Pancreas (tissue), 10 donors: Measurements from ENCODE around the gene MNT. TPM values are rescaled to one million over a fixed set of nuclear protein-coding genes. Genes with fewer than 3 reads are reported as not detected.
A peak's percentile ranks its signal among the peaks of the same experiment; 100 is the strongest.

ENCODE experiments used
- ATAC-seq, 4 donors: fragments of 200-7000 bp; cut with Tn5 transposase; one replicate each; pipeline versions ENCODE4 v1.8.0 to v1.9.1; 2020; ENCODE audit warnings: mild to moderate bottlenecking in 4 of 4, moderate library complexity in 4 of 4
- DNase-seq, 6 donors: peaks; one replicate each; pipeline ENCODE4 v3.0.0-alpha.2; 2020
- FAIRE-seq: peaks from 2 replicates; lab custom pipeline; 2012; peaks lifted over from hg19 to GRCh38; lab: Jason Lieb, UNC
- H3K27ac ChIP-seq, 4 donors: fragments of 200-600 bp; sonication (generic); 1 replicate in 3 of 4; 2 replicates in 1 of 4; pipeline versions ENCODE4 v1.5.0 to v1.8.0; 2020
- H3K27me3 ChIP-seq, 4 donors: fragments of 200-600 bp; one replicate each; pipeline ENCODE4 v1.8.0; 2021
- H3K36me3 ChIP-seq, 3 donors: fragments of 200-600 bp; sonication (generic) in 1 of 3; one replicate each; pipeline versions ENCODE4 v1.5.0 to v1.8.0; 2020 to 2021
- H3K4me1 ChIP-seq, 3 donors: fragments of 200-600 bp; one replicate each; pipeline ENCODE4 v1.8.0; 2021
- H3K4me3 ChIP-seq, 4 donors: fragments of 200-600 bp; sonication (generic) in 2 of 4; one replicate each; pipeline versions ENCODE4 v1.5.0 to v1.8.0; 2020 to 2021
- H3K9me3 ChIP-seq, 4 donors: fragments of 200-600 bp; one replicate each; pipeline ENCODE4 v1.8.0; 2021
- CTCF ChIP-seq, 4 donors: fragments of 200-600 bp; sonication (generic) in 3 of 4; IDR thresholded peaks; one replicate each; pipeline versions ENCODE4 v1.5.0 to v1.8.0; 2021; ENCODE audit warnings: antibody characterized with exemption in 4 of 4
- WGBS, 2 donors: extraction: QIAGEN DNeasy Blood & Tissue Kit; methylation state at CpG; one replicate each; pipeline ENCODE4 v1.1.7; 2013; 5-methylcytosine and 5-hydroxymethylcytosine counted together
- intact Hi-C, 3 donors: fragments of 100-400 bp; cut with DNase I; formaldehyde crosslinking; loops; one replicate each; pipeline versions ENCODE4 v1.11.1 to v1.14.2; 2022
- polyA plus RNA-seq, 2 donors: library from polyadenylated mRNA; stranded (reverse); fragments of 200-250 nt; gene quantifications; one replicate each; pipeline ENCODE4 v1.2.3, GENCODE V29; 2013
- total RNA-seq, 6 donors: library from RNA; stranded (reverse); fragmentation: NEBNext Ultra II Directional in 4 of 6; extraction: Animal tissue kit (Norgen Biotek cat#: 25700) in 4 of 6; gene quantifications; one replicate each; pipeline versions ENCODE4 v1.2.1 to v1.2.4, GENCODE V29; 2021 to 2023
- donor health status: healthy with polysubstance abuse.
- donor health status: DM: no; HTN: no; CAD: no; lungs with moderate emphysema.
- donor health status: DM: no; HTN: no; CAD: no.
- donor health status: control.
- donor health status: control.
- donor health status: Bipolar disorder and iron deficiency.
- donor health status: DM: yes; HTN: yes; CAD: no.
- donor health status: DM: no; HTN: no; CAD: no.
- donor health status: DM: no; HTN: no; CAD: no.
- donor health status: DM: yes; HTN: yes; CAD: no.

The MNT gene
- total and polyA plus RNA-seq, 8 donors: 8.7 to 15.8 (median 10.3) TPM

GRCh38 chr17:2406271-2406902 is 5.5 kb upstream of the MNT start:
- 74 to 76% methylated on average over 8 of the region's 8 CpGs for WGBS, 2 donors
- FAIRE-seq (no peak), ATAC-seq (no peak), DNase-seq (peak in 3 of 6 donors; percentile 17 to 54 (median 25))
- Histone ChIP-seq H3K4me3 (no peak overlapping the region), H3K36me3 (no peaks in the 10 kb centered on the region), H3K27ac (peak overlapping the region; percentile 10 to 82 (median 54)), H3K9me3 (no peaks in the 10 kb centered on the region), H3K27me3 (no peaks in the 10 kb centered on the region), H3K4me1 (peaks cover 5 to 44% (median 21%) of the 10 kb centered on the region in 3 donors)
- TF ChIP-seq CTCF (IDR thresholded peaks at IDR 0.05): no peak
- intact Hi-C loops: no loop called here

GRCh38 chr17:2405247-2405926 is 4.5 kb upstream of the MNT start:
- 50 to 58% methylated on average over 14 of the region's 14 CpGs for WGBS, 2 donors

GRCh38 chr17:2403044-2403443 is 2.2 kb upstream of the MNT start:
- Histone ChIP-seq H3K9me3 (no peaks in the 10 kb centered on the region), H3K4me1 (peaks cover 10 to 51% (median 29%) of the 10 kb centered on the region in 3 donors), H3K27me3 (no peaks in the 10 kb centered on the region), H3K27ac (no peak overlapping the region), H3K4me3 (no peak overlapping the region), H3K36me3 (no peaks in the 10 kb centered on the region)
- intact Hi-C loops: no loop called here
- DNase-seq (peak in 4 of 6 donors; percentile 14 to 35 (median 18)), FAIRE-seq (no peak), ATAC-seq (no peak)
- TF ChIP-seq CTCF (IDR thresholded peaks at IDR 0.05): no peak
- WGBS, 2 donors: 95 to 96% methylated on average over 4 of the region's 4 CpGs

More at GRCh38 chr17:2405247-2405926, 4.5 kb upstream of the MNT start:
- no peaks in the 10 kb centered on the region for H3K9me3 ChIP-seq
- no peaks in the 10 kb centered on the region for H3K36me3 ChIP-seq
- no peak for ATAC-seq
- DNase-seq: peak in 3 of 6 donors; percentile 19 to 46 (median 33)
- FAIRE-seq: no peak
- intact Hi-C loops: no loop called here
- H3K27me3 ChIP-seq: no peaks in the 10 kb centered on the region
- TF ChIP-seq CTCF (IDR thresholded peaks at IDR 0.05): no peak
- peaks cover 5 to 44% (median 21%) of the 10 kb centered on the region in 3 donors for H3K4me1 ChIP-seq
- H3K27ac ChIP-seq: peak overlapping the region in 2 of 4 donors; percentile 76 to 81
- H3K4me3 ChIP-seq: no peak overlapping the region

GRCh38 chr17:2402544-2402943 is 1.7 kb upstream of the MNT start:
- Histone ChIP-seq H3K27me3 (no peaks in the 10 kb centered on the region), H3K9me3 (no peaks in the 10 kb centered on the region), H3K27ac (peak overlapping the region; percentile 98 to 99 (median 98)), H3K4me1 (peaks cover 15 to 54% (median 34%) of the 10 kb centered on the region in 3 donors), H3K4me3 (peak overlapping the region; percentile 22 to 92 (median 90)), H3K36me3 (no peaks in the 10 kb centered on the region)
- no peak for ATAC-seq
- no peak for FAIRE-seq
- peak in 4 of 6 donors; percentile 42 to 53 (median 47) for DNase-seq
- intact Hi-C loops: no loop called here
- no peak for TF ChIP-seq CTCF (IDR thresholded peaks at IDR 0.05)
- WGBS, 2 donors: 23 to 25% methylated on average over 15 of the region's 15 CpGs
